COR-L47 (cell line): ENCODE measurements around the gene RNF133.

Experiments used
- DNase-seq: peaks from one replicate; lab custom pipeline; 2025; lab: John Stamatoyannopoulos, UW

RNF133 gene

DNA sequence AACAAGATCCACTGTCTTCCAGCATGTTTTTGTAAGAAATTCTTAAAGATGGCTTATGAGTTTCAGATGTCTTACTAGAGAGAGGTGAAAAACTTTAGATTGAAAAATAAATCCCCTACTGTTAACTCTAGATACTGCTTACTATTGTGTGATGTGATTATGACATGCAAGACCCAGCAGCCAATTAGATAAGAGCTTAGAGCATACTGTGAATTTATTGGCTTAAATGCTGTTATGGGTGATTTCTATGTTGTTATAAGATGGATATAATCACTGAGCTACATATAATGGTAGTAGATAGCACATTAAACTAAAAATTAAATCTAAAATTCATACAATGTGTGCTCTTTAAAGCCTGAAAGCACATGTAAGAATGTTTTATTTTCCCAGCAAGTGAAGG lies at the start of gene RNF133:
Gene RNF133, minus strand, starts transcription at position 101 of the 400 bp plus-strand sequence. CDS start 199 bp downstream, outside the sequence.
- DNase-seq: no peak

DNA sequence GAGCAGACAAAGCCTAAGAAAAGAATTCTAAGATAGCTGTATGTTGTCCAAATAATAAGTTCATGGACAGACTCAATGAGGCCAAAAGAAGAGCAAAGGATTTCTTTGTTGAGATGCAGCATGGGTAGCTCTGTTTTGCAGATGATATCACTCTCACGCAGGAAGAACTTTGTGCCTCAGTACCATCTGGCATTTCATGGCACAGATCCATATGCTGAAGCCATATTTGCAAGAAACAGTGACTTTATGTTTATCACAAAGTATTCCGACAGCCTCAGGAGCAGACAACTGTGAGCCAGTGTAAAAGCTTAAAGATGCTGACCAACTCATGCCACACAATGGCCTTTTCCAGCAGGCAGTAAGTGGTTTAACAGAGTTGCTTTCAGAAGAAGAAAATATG lies 49.3 kb upstream of the RNF133 start:
- no peak for DNase-seq

- DNase-seq: peak; percentile 80
Observed at GRCh38 chr7:122746948-122747347, 48.0 kb upstream of the RNF133 start.

- peak; percentile 7 for DNase-seq
Observed at GRCh38 chr7:122743211-122743610, 44.3 kb upstream of the RNF133 start.

DNA sequence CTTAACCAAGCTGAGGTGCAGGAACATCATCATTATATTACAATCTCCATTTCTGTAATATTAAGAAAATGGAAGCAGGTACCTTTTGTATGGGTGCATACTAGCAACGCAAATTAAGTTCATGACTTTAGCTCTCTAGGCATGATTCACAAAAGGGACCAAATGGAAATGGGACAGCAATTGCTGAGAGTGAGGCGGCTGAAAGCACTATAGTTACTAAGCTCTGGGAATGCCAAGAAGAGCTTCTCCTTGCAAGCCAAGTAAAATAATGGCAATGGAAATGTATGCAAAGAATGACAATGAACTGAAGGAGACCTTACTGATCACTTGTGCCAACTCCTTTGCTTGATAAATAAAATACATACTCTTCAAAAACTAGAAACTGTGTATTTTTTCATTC lies 40.0 kb upstream of the RNF133 start:
- DNase-seq: no peak

DNA sequence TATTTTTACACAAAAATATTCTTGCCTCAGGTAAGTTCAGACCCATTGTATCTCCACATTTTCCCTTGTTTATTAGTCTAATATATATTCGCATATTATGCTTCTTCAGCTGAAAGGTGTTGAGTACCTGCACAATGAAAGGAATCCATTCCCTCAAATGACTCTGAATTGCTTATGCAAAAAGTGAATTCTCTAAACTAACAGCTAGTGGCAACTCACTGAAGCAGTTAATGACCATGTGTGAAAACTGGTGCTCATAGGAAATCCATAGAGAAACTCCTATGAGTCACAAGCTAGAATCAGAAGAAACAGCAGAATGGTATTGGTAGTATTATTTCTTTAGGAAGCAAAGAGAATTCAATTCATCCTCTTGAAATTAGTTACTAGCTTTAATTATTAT lies 37.3 kb upstream of the RNF133 start:
- no peak for DNase-seq

- DNase-seq: no peak
Observed at GRCh38 chr7:122727759-122728158, 28.8 kb upstream of the RNF133 start.

GRCh38 chr7:122727354-122727753 lies 28.4 kb upstream of the RNF133 start:
- DNase-seq: no peak

GRCh38 chr7:122726881-122727280 lies 28.0 kb upstream of the RNF133 start:
- no peak for DNase-seq

GRCh38 chr7:122724366-122724765 lies 25.4 kb upstream of the RNF133 start:
- DNase-seq: no peak

DNA sequence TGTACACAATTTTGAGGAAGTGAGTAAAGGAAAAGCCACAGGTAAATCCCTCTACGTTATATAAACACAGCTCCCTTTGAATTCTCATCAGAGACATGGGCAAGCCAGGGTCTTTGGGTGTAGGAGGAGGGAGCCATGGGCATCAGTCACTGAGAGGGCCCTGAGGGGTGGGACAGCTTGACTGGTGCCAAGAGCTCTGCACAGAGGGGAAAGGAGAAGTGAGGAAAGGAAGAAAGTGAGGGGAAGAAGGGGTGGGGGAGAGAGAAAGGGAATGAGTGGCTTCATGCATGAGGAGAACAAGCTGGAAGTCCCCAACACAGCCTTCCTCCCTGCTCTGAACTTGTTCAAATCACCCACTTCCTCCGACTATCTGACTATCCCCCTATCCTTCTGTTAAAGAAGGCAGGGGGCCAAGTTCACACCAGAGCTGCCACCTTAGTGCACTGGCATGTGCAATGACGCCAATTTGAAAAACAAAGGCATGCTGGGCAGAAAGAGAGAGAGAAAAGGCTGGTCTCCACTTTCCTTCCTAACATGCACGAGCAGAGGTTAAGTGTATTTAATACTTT lies 20.2 kb upstream of the RNF133 start:
- DNase-seq: no peak

DNA sequence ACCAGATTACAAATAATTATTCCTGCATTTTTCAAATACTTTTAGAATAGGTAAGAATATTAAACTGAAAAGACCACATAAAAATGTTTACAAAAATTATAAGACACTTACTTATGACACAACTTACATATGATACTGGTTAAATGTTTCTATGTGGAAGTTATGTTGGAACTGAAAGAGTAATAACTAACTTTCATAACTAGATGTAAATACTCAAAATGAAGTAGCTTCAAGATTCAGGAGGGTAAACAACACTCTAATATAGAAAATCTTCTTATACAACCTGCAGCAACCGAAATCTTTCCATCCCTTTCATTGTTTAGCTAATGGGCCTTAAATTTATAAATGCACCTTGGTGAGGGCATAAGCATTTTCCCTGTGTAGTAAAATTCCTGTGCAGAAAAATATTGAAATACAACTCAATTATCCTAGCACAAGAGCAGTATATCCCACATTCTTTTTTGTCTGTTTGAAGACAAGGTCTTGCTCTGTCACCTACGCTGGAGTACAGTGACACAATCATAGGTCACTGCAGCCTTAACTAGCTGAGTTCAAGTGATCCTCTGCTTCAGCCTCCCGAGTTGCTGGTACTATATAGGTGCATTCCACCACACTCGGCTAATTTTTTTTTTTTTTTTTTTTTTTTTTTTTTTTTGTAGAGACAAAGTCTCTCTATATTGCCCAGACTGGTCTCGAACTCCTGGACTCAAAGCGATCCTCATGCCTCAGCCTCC lies 18.6 kb upstream of the RNF133 start:
- DNase-seq: no peak

- no peak for DNase-seq
Observed at GRCh38 chr7:122715183-122715582, 16.3 kb upstream of the RNF133 start.

- no peak for DNase-seq
Observed at GRCh38 chr7:122710916-122711315, 12.0 kb upstream of the RNF133 start.

- DNase-seq: no peak
Observed at GRCh38 chr7:122709930-122710646, 11.2 kb upstream of the RNF133 start.

GRCh38 chr7:122706836-122707235 lies 7.9 kb upstream of the RNF133 start:
- DNase-seq: no peak

- DNase-seq: no peak
Observed at GRCh38 chr7:122702872-122703510, 4.1 kb upstream of the RNF133 start, which contains the start of gene RNF148. Gene RNF148 (minus strand): TSS chr7:122702922. CDS start chr7:122702750, 172 bp downstream.

DNA sequence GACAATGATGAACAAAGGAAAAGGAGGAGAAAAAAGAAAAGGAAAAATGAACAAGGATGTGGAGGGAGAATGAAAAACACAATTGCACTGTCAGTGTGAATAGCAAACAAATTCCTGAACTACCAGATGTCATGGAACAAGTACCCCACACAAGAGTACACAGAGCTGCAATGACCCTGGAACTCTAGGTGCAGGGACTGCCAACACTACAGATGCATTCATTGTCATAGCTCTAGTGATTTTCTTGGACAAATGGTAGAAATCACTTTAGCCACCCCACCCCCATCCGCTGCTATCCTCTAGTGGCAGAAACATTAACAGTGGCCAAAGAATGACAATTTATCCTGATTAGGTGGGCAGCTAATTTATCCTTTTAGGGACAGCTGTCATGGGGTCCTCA lies 3.1 kb downstream of the RNF133 start:
- DNase-seq: no peak

- DNase-seq: no peak
Observed at GRCh38 chr7:122694697-122695096, 4.2 kb downstream of the RNF133 start.

DNA sequence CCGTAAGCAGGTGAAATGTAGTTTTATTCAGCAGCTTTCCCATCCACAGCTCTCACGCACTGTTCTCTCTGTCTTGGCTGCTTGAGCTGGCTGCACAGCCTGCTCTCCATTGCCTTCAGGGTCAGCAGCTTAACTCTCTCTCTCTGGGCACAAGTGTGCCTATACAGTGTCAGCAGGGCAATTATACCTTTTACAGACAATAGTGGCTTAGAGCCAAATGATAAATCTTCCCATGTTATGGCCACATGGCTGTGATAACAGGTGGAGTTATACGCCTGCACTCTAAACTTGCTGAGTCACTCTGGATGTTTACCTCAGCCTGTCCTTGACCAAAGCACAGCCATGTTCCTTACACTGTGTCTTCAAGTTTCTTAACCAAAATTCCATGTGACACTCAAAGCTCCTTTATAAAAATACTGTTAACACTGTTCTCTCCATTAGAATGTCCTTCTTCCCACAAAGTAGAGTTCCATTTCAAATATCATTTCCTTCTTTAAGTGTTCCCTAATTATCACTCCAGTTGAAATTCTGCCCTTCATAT lies 6.1 kb downstream of the RNF133 start:
- DNase-seq: no peak

GRCh38 chr7:122691569-122692235 lies 7.2 kb downstream of the RNF133 start:
- DNase-seq: no peak
